ENCODE results near the gene NECTIN2.
"Not testable (repeated sequence)": the region's sequence is repeated elsewhere in the genome, so short reads cannot be mapped to it uniquely, and the experiment has no call there.

The NECTIN2 gene

GRCh38 chr19:44876930-44877535 is 30.9 kb downstream of the NECTIN2 start:
- H3K27ac ChIP-seq: no peak overlapping the region

DNA sequence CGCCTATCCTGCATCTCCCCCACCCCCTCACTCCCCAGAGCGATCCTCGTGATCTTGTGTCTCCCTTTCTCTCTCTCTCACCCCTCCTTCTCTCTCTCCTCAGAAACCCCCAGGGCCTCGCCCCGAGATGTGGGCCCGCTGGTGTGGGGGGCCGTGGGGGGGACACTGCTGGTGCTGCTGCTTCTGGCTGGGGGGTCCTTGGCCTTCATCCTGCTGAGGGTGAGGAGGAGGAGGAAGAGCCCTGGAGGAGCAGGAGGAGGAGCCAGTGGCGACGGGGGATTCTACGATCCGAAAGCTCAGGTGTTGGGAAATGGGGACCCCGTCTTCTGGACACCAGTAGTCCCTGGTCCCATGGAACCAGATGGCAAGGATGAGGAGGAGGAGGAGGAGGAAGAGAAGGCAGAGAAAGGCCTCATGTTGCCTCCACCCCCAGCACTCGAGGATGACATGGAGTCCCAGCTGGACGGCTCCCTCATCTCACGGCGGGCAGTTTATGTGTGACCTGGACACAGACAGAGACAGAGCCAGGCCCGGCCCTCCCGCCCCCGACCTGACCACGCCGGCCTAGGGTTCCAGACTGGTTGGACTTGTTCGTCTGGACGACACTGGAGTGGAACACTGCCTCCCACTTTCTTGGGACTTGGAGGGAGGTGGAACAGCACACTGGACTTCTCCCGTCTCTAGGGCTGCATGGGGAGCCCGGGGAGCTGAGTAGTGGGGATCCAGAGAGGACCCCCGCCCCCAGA is 32.2 kb downstream of the NECTIN2 start:
- no peaks in the 10 kb centered on the region for H3K79me2 ChIP-seq (ENCODE audit: insufficient read depth, low read depth)
- no peak overlapping the region for H3K4me2 ChIP-seq
- no peak overlapping the region for H3K4me3 ChIP-seq (IDR thresholded peaks at IDR 0.05; ENCODE audit: insufficient read depth, low read depth, low read length)
- no peaks in the 10 kb centered on the region for H3K36me3 ChIP-seq (ENCODE audit: insufficient read depth)
- no peak overlapping the region for H2AFZ ChIP-seq (ENCODE audit: low read depth)
- H3K4me1 ChIP-seq (ENCODE audit: low read depth, poor library complexity, severe bottlenecking): peaks cover 7% of the 10 kb centered on the region
- H3K27ac ChIP-seq: no peak overlapping the region
- no peaks in the 10 kb centered on the region; the same call in 1 of the 2 replicates for H3K27me3 ChIP-seq (ENCODE audit: insufficient read depth, low read depth)
- H4K20me1 ChIP-seq (ENCODE audit: insufficient read depth): no peaks in the 10 kb centered on the region
- H3K9ac ChIP-seq: no peak overlapping the region
- TF ChIP-seq CTCF (conservative IDR thresholded peaks at IDR 0.05; ENCODE audit: low read depth, low read length): no peak

More at GRCh38 chr19:44876930-44877535, 30.9 kb downstream of the NECTIN2 start:
- Histone ChIP-seq H3K27me3 (ENCODE audit: insufficient read depth, low read depth) (no peaks in the 10 kb centered on the region; the same call in 1 of the 2 replicates), H2AFZ (ENCODE audit: low read depth) (no peak overlapping the region), H3K4me3 (IDR thresholded peaks at IDR 0.05; ENCODE audit: insufficient read depth, low read depth, low read length) (no peak overlapping the region), H4K20me1 (ENCODE audit: insufficient read depth) (no peaks in the 10 kb centered on the region), H3K79me2 (ENCODE audit: insufficient read depth, low read depth) (no peaks in the 10 kb centered on the region), H3K36me3 (ENCODE audit: insufficient read depth) (no peaks in the 10 kb centered on the region), H3K9ac (no peak overlapping the region), H3K4me2 (no peak overlapping the region), H3K4me1 (ENCODE audit: low read depth, poor library complexity, severe bottlenecking) (peaks cover 7% of the 10 kb centered on the region)
- no peak for TF ChIP-seq CTCF (conservative IDR thresholded peaks at IDR 0.05; ENCODE audit: low read depth, low read length)

DNA sequence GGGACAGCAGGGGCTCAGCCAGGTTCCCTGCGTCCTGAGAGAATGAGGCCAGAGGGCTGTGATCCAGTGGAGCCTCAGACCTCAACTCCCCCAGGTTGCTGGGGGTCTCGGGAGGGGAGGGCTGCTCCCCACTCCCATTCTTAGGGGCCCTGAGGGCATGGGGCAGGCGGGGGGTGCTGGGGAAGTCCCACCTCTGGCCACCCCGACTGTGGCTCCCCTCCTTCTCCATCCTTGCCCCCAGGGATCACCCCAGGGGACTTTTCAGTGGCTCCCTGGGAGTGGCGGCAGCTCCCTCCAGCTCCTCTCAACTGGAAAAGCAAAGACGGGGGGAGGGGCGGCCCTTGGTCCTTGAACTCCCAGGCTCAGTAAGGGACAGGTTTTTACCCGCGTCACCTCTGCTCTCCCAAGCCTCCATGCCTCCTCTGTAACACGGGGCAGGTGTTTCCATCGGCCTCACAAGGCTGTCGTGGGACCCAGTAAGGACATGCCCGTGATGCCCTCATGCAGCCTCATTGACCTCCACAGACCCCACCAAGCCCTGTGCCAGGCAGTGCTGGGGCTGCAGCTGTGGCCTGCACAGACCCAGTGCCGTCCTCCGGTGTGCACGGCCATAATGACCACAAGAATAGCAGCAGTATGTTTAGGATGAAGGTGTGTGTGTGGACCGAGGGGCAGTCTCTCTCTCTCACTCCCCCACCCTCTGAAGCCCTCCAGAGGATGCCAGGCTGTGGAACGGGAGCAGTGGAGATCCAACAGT is 33.4 kb downstream of the NECTIN2 start:
- Histone ChIP-seq H3K4me3 (IDR thresholded peaks at IDR 0.05; ENCODE audit: insufficient read depth, low read depth, low read length) (no peak overlapping the region), H3K36me3 (ENCODE audit: insufficient read depth) (no peaks in the 10 kb centered on the region), H2AFZ (ENCODE audit: low read depth) (no peak overlapping the region), H3K79me2 (ENCODE audit: insufficient read depth, low read depth) (no peaks in the 10 kb centered on the region), H3K27ac (no peak overlapping the region), H3K4me1 (ENCODE audit: low read depth, poor library complexity, severe bottlenecking) (peaks cover 7% of the 10 kb centered on the region), H3K9ac (no peak overlapping the region), H3K4me2 (no peak overlapping the region), H4K20me1 (ENCODE audit: insufficient read depth) (no peaks in the 10 kb centered on the region), H3K27me3 (ENCODE audit: insufficient read depth, low read depth) (no peaks in the 10 kb centered on the region; the same call in 1 of the 2 replicates)
- no peak for TF ChIP-seq CTCF (conservative IDR thresholded peaks at IDR 0.05; ENCODE audit: low read depth, low read length)

DNA sequence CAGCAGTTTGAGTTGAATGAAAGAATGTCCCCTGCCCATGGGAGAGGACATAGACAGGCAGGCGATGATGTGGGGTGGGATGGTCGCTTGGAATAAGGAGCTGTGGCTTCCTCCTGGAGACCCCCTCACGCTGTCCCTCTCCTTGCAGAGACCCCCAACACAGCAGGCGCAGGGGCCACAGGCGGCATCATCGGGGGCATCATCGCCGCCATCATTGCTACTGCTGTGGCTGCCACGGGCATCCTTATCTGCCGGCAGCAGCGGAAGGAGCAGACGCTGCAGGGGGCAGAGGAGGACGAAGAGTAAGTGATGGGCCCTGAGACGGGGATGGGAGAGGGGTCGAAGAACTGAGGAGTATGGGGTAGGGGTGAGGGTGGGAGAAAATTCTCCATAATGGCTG is 36.0 kb downstream of the NECTIN2 start:
- no peaks in the 10 kb centered on the region for H3K79me2 ChIP-seq (ENCODE audit: insufficient read depth, low read depth)
- H3K4me1 ChIP-seq (ENCODE audit: low read depth, poor library complexity, severe bottlenecking): peaks cover 5% of the 10 kb centered on the region
- no peak overlapping the region for H2AFZ ChIP-seq (ENCODE audit: low read depth)
- H4K20me1 ChIP-seq (ENCODE audit: insufficient read depth): no peaks in the 10 kb centered on the region
- H3K27me3 ChIP-seq (ENCODE audit: insufficient read depth, low read depth): no peaks in the 10 kb centered on the region; the same call in 1 of the 2 replicates
- H3K27ac ChIP-seq: no peak overlapping the region
- no peak overlapping the region for H3K4me2 ChIP-seq
- no peaks in the 10 kb centered on the region for H3K36me3 ChIP-seq (ENCODE audit: insufficient read depth)
- no peak for TF ChIP-seq CTCF (conservative IDR thresholded peaks at IDR 0.05; ENCODE audit: low read depth, low read length)
- no peak overlapping the region for H3K9ac ChIP-seq
- H3K4me3 ChIP-seq (IDR thresholded peaks at IDR 0.05; ENCODE audit: insufficient read depth, low read depth, low read length): no peak overlapping the region

GRCh38 chr19:44882619-44883397 is 36.7 kb downstream of the NECTIN2 start:
- H3K36me3 ChIP-seq (ENCODE audit: insufficient read depth); H2AFZ ChIP-seq (ENCODE audit: low read depth); H3K27ac ChIP-seq; H3K4me3 ChIP-seq (IDR thresholded peaks at IDR 0.05; ENCODE audit: insufficient read depth, low read depth, low read length); H3K4me2 ChIP-seq; H3K4me1 ChIP-seq (ENCODE audit: low read depth, poor library complexity, severe bottlenecking); H3K79me2 ChIP-seq (ENCODE audit: insufficient read depth, low read depth); H4K20me1 ChIP-seq (ENCODE audit: insufficient read depth); H3K9ac ChIP-seq; H3K27me3 ChIP-seq (ENCODE audit: insufficient read depth, low read depth): not testable (repeated sequence)

All from KMS-11 (cell line).